Stimulated activated CD8-positive, alpha-beta memory T cell treated with anti-CD3 and anti-CD28 coated beads, Interleukin-15, amount 100 ng/mL, for 24 hours (primary cell): ENCODE measurements around the gene PCSK9.

Source experiments
- DNase-seq: peaks from one replicate; pipeline ENCODE4 v3.0.0-alpha.2; 2020; ENCODE audit warnings: low read depth

Gene PCSK9

GRCh38 chr1:55059302-55060132, 20.2 kb downstream of the PCSK9 start:
- no peak for DNase-seq

GRCh38 chr1:55060133-55060999, 21.0 kb downstream of the PCSK9 start:
- no peak for DNase-seq

GRCh38 chr1:55061000-55061705, 21.8 kb downstream of the PCSK9 start:
- DNase-seq = no peak

GRCh38 chr1:55061706-55062321, 22.5 kb downstream of the PCSK9 start:
- DNase-seq = no peak

- no peak for DNase-seq
Observed at GRCh38 chr1:55062801-55063576, 23.6 kb downstream of the PCSK9 start.

GRCh38 chr1:55063577-55063942, 24.2 kb downstream of the PCSK9 start:
- DNase-seq = no peak

- DNase-seq = no peak
Observed at GRCh38 chr1:55064071-55064581, 24.8 kb downstream of the PCSK9 start.

- no peak for DNase-seq
Observed at GRCh38 chr1:55064861-55065263, 25.5 kb downstream of the PCSK9 start.

- no peak for DNase-seq
Observed at GRCh38 chr1:55065648-55066047, 26.3 kb downstream of the PCSK9 start.

- no peak for DNase-seq
Observed at GRCh38 chr1:55067022-55067778, 27.9 kb downstream of the PCSK9 start.

- DNase-seq = no peak
Observed at GRCh38 chr1:55067914-55068313, 28.6 kb downstream of the PCSK9 start.

- no peak for DNase-seq
Observed at GRCh38 chr1:55068638-55069037, 29.3 kb downstream of the PCSK9 start.

- DNase-seq = no peak
Observed at GRCh38 chr1:55069280-55069679, 29.9 kb downstream of the PCSK9 start.

- no peak for DNase-seq
Observed at GRCh38 chr1:55070293-55071164, 31.2 kb downstream of the PCSK9 start.

- DNase-seq = no peak
Observed at GRCh38 chr1:55071477-55071876, 32.1 kb downstream of the PCSK9 start.

GRCh38 chr1:55073187-55073916, 34.0 kb downstream of the PCSK9 start:
- no peak for DNase-seq

- DNase-seq = no peak
Observed at GRCh38 chr1:55074455-55074854, 35.1 kb downstream of the PCSK9 start.

- no peak for DNase-seq
Observed at GRCh38 chr1:55076356-55076755, 37.0 kb downstream of the PCSK9 start.

GRCh38 chr1:55078470-55078869, 39.1 kb downstream of the PCSK9 start:
- DNase-seq = no peak
